ENCODE results near the gene TMEM259.

TMEM259 gene

GRCh38 chr19:1017115-1017905 is 3.6 kb downstream of the TMEM259 start:
- no peak for DNase-seq (ENCODE audit: low read depth, low spot score)

- no peak for DNase-seq (ENCODE audit: low read depth, low spot score)
These were observed 4.2 kb downstream of the TMEM259 start for GRCh38 chr19:1016647-1017114.

- DNase-seq (ENCODE audit: low read depth, low spot score): no peak
These were observed 4.9 kb downstream of the TMEM259 start for GRCh38 chr19:1015782-1016646.

DNA sequence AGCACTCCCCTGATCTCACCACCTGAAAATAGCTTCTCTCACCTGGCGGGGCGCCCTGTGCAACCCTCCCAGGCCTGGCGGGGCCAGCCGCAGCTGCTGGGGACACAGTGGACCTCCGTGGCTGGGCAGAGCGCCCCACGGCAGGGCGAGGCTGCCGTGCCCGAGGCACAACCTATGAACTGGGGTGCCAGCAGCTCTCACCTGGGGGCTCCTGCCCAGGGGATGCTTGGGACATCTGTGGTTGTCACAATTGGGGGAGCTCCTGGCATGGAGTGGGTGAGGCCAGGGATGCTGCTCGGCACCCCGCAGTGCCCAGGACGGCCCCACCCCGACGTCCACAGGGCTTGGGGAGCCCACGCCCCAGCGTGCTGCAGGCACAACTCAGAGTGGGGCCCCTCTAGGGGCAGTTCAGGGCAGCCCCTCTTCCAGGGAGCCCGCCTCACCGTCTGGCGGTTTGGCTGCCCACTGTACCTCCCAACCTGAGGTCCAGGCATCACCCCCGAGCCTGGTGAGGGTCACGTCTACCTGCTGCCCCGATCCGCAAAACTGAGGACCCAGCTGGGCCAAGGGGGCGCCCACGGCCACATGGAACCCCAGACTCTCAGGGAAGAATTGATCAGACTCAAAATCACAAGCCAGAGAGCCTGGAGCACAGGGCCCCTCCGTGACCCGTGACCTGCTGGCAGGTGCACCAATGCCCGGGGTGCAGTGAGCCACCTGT is 5.7 kb downstream of the TMEM259 start:
- no peak for DNase-seq (ENCODE audit: low read depth, low spot score)

DNA sequence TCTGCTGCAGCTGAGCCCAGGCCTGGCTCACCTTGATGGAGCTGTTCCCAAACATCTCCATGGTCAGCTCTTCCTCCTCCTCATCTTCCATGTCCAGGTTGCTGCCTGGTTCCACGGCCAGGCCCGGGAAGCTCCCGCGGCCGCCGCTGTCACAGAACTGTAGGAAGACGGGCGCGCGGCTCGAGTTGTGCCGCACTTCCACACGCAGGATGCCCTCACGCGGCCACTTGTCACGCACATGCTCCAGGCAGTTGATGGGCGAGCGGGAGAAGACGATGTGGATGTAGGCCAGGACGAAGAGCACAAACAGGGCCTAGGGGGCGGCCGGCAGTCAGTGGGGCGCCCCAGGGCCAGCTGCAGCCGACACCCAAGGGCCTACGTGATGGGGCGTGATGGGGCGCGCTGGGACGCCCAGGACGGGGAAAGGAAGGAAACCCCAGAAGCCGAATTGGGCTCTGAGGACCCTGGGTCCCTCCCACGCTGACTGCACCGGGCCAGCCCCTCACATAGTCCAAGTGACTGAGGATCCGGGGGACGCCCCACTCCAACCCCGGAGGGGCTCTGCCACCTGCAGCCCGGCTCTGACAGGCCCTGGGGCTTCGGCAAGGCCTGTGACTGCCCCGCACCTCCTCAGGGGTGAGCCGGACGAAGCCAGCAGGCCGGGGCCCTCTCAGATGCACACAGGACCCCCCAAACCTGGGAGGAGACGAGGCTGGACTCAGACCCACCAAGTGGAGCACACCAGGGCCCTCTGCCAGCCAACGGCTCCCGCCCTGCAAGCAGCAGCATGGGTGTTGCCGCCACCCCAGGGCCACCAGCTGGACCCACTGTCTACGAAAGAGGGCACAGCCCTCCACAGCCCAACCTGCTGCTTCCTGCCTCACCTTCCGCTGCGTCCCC is 6.5 kb downstream of the TMEM259 start:
- no peak for DNase-seq (ENCODE audit: low read depth, low spot score)

DNA sequence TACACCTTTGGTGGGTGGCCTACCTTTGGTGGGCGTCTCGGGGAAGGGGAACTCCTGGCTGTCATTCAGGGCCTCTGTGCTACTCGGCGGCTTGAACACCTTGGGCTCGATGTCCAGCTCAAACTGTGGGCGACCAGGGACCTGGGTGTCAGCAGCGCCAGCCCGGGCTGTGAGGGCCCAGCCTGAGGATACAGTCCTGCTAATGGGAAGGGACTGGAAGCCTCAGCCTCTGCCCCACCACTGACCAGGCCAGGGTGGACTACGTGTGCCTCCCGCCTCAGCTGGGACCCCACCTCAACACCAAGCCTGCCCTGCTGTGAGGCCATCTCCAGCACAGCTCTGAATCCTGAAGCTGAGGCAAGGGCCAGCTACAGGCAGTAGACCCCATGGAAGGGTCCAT is 7.7 kb downstream of the TMEM259 start:
- no peak for DNase-seq (ENCODE audit: low read depth, low spot score)

- DNase-seq (ENCODE audit: low read depth, low spot score): no peak
These were observed 8.6 kb downstream of the TMEM259 start for GRCh38 chr19:1012334-1012733.

DNA sequence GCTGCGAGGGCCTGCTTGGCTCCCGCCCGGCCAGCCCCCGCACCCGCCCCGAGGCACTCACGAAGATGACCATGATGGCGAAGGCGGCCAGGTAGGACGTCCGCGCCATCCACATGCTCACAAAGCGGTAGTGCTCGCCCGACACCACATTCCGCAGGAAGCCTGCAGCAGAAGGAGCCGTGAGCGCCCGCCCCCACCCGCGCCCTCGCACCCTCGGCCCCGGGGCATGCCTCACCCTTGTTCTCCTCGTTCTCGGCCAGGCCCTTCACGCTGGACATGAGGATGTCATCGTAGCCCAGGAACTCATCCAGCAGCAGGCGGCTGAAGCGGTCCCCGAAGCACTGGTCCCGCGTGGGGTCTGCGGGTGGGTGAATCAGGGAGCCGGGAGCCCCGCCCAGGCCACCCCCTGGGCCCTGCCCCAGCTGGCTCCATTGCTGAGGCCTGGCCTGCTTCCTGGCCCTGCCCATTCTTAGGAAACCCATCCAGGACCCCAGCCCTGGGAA is 9.0 kb downstream of the TMEM259 start:
- no peak for DNase-seq (ENCODE audit: low read depth, low spot score)

GRCh38 chr19:1010586-1011510 is 10.1 kb downstream of the TMEM259 start:
- DNase-seq (ENCODE audit: low read depth, low spot score): no peak

- no peak for DNase-seq (ENCODE audit: low read depth, low spot score)
These were observed 10.9 kb downstream of the TMEM259 start for GRCh38 chr19:1009981-1010538.

GRCh38 chr19:1009041-1009980 is 11.6 kb downstream of the TMEM259 start:
- DNase-seq (ENCODE audit: low read depth, low spot score): no peak

GRCh38 chr19:1008268-1009040 is 12.5 kb downstream of the TMEM259 start:
- no peak for DNase-seq (ENCODE audit: low read depth, low spot score)

- no peak for DNase-seq (ENCODE audit: low read depth, low spot score)
These were observed 13.3 kb downstream of the TMEM259 start for GRCh38 chr19:1007399-1008251.

- no peak for DNase-seq (ENCODE audit: low read depth, low spot score)
These were observed 14.1 kb downstream of the TMEM259 start for GRCh38 chr19:1006711-1007398.

GRCh38 chr19:1004803-1005664 is 15.9 kb downstream of the TMEM259 start:
- no peak for DNase-seq (ENCODE audit: low read depth, low spot score)

Data from iPS DF 19.7 (cell line).